DOHH2 (cell line): ENCODE data around the gene PIGH.

ENCODE experiments used
- H3F3A ChIP-seq: fragments of 200-600 bp; sonication (generic), shearing (Covaris generic); 2 replicates; pipeline ENCODE4 v1.6.0; 2016; ENCODE audit warnings: antibody characterized with exemption, mild to moderate bottlenecking; ENCODE audit not compliant: control insufficient read depth, insufficient read depth
- H3K27ac ChIP-seq: fragments of 200-600 bp; sonication (generic); 2 replicates; pipeline ENCODE4 v1.5.1; 2014; ENCODE audit warnings: low read depth, mild to moderate bottlenecking, low read length, moderate library complexity
- H3K27me3 ChIP-seq: fragments of 200-600 bp; sonication (generic); 2 replicates; pipeline ENCODE4 v1.6.1; 2014; ENCODE audit warnings: mild to moderate bottlenecking, low read length, mixed read lengths; ENCODE audit not compliant: control insufficient read depth
- H3K36me3 ChIP-seq: fragments of 200-600 bp; sonication (generic); 2 replicates; pipeline ENCODE4 v1.6.1; 2014; ENCODE audit warnings: mild to moderate bottlenecking, low read length, moderate library complexity, mixed read lengths; ENCODE audit not compliant: control insufficient read depth
- H3K4me1 ChIP-seq: fragments of 200-600 bp; sonication (generic); 2 replicates; pipeline ENCODE4 v1.6.1; 2014; ENCODE audit warnings: mild to moderate bottlenecking, low read length, mixed read lengths; ENCODE audit not compliant: control insufficient read depth
- H3K4me2 ChIP-seq: fragments of 200-600 bp; sonication (generic); 2 replicates; pipeline ENCODE4 v1.6.0; 2014; ENCODE audit warnings: mild to moderate bottlenecking, low read length, moderate library complexity
- H3K4me3 ChIP-seq: fragments of 200-600 bp; sonication (generic); 2 replicates; pipeline ENCODE4 v1.5.1; 2014; ENCODE audit warnings: mild to moderate bottlenecking, low read length, mixed read lengths
- H3K79me2 ChIP-seq: fragments of 200-600 bp; sonication (generic); 2 replicates; pipeline ENCODE4 v1.6.1; 2014; ENCODE audit warnings: mild to moderate bottlenecking, low read length, mixed read lengths; ENCODE audit not compliant: control insufficient read depth
- H3K9me2 ChIP-seq: fragments of 200-600 bp; sonication (generic); replicated peaks from 2 replicates; pipeline ENCODE4 v1.6.1; 2014; ENCODE audit warnings: mild to moderate bottlenecking, low read length, mixed read lengths; ENCODE audit not compliant: control insufficient read depth
- H3K9me3 ChIP-seq: fragments of 200-600 bp; sonication (generic); 2 replicates; pipeline ENCODE4 v1.6.1; 2014; ENCODE audit warnings: antibody characterized with exemption, low read length, mixed read lengths; ENCODE audit not compliant: control insufficient read depth, insufficient read depth
- H4K20me1 ChIP-seq: fragments of 200-600 bp; sonication (generic); 2 replicates; pipeline ENCODE4 v1.6.0; 2014; ENCODE audit warnings: low read depth, mild to moderate bottlenecking, antibody characterized with exemption, low read length, moderate library complexity; ENCODE audit not compliant: control insufficient read depth, insufficient read depth
- EZH2phosphoT487 ChIP-seq: fragments of 200-600 bp; sonication (generic); IDR thresholded peaks from 2 replicates; pipeline ENCODE4 v1.6.1; 2017; ENCODE audit warnings: borderline replicate concordance, mild to moderate bottlenecking, antibody characterized with exemption, low read length, moderate library complexity, mixed read lengths
- TF ChIP-seq, protein P1 (sequence below): fragments of 200-600 bp; sonication (generic); IDR thresholded peaks from one replicate; pipeline ENCODE4 v1.5.1; 2014; ENCODE audit warnings: antibody characterized with exemption, mild to moderate bottlenecking, low read depth, low read length; ENCODE audit not compliant: poor library complexity, severe bottlenecking

PIGH gene

DNA sequence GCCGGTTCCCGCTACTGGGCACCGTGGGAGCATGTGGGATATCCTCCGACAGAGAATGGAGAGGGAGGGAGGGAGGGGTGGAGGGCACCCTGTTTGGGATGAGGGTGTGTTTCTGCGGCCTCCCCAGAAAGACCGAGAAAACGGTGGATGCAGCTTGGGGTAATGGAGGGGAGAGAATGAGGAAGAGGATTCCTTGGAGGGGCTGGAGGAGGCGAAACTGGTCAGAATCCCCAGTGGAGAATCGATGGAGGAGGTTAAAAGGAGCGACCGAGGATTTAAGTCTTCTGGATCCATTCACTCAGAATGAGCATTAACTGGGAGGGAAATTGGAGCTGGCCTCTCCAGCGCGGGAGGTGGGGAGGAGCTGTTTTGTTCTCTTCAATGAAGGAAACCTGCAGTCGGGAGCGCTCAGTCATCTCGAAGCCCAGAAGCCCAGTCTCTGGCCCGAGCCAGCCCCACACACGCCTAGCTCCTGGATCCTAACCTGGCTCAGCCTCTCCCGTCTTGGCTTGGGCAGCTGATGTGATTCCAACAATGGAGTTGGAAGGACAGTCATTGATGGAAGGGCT, 20.2 kb upstream of the PIGH start:
- no peak for TF ChIP-seq EZH2phosphoT487
- no peaks in the 10 kb centered on the region for H3K79me2 ChIP-seq
- no peaks in the 10 kb centered on the region for H3K9me3 ChIP-seq
- peaks cover 20% of the 10 kb centered on the region for H3K27me3 ChIP-seq
- peaks cover 2% of the 10 kb centered on the region; the same call in 1 of the 2 replicates for H3F3A ChIP-seq
- H3K4me2 ChIP-seq = peak overlapping the region; percentile 83
- H3K36me3 ChIP-seq = no peaks in the 10 kb centered on the region
- H4K20me1 ChIP-seq = no peaks in the 10 kb centered on the region
- no peak overlapping the region for H3K27ac ChIP-seq
- H3K4me3 ChIP-seq = peak overlapping the region; percentile 77
- peaks cover 24% of the 10 kb centered on the region for H3K4me1 ChIP-seq
- H3K9me2 ChIP-seq = no peaks in the 10 kb centered on the region

DNA sequence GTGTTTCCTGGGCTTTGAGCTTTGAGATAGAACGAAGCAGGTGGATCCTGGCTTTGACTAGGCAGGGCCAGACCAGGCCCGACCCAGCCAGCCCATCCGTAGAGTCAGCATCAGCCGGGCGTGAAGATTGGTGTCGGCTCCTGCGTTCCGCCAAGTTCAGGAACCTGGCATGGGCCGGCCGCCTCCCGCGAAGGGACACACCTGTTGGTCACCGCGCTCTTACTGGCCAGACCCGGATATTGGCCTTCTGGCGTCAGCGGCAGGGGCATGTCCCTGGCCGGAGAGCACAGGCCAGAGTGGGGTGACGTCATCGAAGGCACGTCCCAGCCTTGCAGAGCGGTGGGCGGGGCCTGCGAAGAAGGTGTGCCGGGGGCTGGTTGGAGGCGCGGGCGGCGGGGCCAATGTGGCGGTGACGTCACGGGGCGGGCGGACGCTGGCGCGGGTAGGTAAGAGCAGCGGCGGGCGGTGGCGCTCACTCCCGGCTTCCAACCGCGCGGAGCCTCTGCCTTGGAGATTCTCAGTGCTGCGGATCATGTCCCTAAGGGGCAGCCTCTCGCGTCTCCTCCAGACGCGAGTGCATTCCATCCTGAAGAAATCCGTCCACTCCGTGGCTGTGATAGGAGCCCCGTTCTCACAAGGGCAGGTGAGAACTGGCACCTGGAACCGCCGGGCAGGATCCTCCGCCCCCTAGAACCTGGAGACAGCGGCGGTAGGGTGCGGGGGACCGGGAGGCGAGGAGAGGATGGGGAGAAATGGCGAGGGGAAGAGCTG, 19.6 kb upstream of the PIGH start, which contains the start of gene ARG2:
Gene ARG2, plus strand, starts transcription at position 475 of the 771 bp plus-strand sequence. Its CDS starts 58 bp downstream, at position 533.
- TF ChIP-seq, protein P1, sequence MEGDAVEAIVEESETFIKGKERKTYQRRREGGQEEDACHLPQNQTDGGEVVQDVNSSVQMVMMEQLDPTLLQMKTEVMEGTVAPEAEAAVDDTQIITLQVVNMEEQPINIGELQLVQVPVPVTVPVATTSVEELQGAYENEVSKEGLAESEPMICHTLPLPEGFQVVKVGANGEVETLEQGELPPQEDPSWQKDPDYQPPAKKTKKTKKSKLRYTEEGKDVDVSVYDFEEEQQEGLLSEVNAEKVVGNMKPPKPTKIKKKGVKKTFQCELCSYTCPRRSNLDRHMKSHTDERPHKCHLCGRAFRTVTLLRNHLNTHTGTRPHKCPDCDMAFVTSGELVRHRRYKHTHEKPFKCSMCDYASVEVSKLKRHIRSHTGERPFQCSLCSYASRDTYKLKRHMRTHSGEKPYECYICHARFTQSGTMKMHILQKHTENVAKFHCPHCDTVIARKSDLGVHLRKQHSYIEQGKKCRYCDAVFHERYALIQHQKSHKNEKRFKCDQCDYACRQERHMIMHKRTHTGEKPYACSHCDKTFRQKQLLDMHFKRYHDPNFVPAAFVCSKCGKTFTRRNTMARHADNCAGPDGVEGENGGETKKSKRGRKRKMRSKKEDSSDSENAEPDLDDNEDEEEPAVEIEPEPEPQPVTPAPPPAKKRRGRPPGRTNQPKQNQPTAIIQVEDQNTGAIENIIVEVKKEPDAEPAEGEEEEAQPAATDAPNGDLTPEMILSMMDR = no peak
- no peak for TF ChIP-seq EZH2phosphoT487

DNA sequence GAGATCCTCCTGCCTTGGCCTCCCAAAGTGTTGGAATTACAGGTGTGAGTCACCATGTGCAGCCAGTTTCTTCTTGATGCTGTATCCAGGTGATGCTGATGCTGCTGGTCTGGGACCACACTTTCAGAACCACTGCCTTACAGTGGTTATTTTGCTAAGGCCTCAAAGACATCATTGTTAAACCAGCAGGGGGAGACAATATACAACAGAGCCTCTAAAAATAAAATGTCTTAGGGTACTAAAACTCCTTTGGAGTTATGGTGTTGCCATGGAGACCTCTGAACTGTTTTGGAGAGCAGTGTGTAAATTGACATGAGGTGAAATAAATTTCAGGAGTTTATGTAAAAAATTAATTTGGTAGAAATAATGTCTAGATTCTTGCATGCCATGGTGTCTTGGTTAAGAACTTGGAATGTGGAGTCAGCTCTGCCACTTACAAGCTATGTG, 18.6 kb upstream of the PIGH start:
- TF ChIP-seq, protein P1 = peak; percentile 70
- no peak for TF ChIP-seq EZH2phosphoT487
- Histone ChIP-seq H3K4me3 (peak overlapping the region; percentile 77), H3F3A (peaks cover 2% of the 10 kb centered on the region; the same call in 1 of the 2 replicates), H3K4me2 (peak overlapping the region; percentile 83), H3K4me1 (peaks cover 24% of the 10 kb centered on the region), H3K27ac (no peak overlapping the region), H4K20me1 (no peaks in the 10 kb centered on the region), H3K27me3 (peaks cover 23% of the 10 kb centered on the region), H3K9me3 (no peaks in the 10 kb centered on the region), H3K36me3 (no peaks in the 10 kb centered on the region), H3K79me2 (no peaks in the 10 kb centered on the region), H3K9me2 (no peaks in the 10 kb centered on the region)

More for the DNA sequence above, 19.6 kb upstream of the PIGH start, which contains the start of gene ARG2:
- H3K4me3 ChIP-seq = peak within 1 kb of the TSS; percentile 77
- peak within 1 kb of the TSS; percentile 83 for H3K4me2 ChIP-seq
- H3K27ac ChIP-seq = no peak within 1 kb of the TSS
- H3K9me3 ChIP-seq = no peaks in the 10 kb centered on the region
- peaks cover 2% of the 10 kb centered on the region; the same call in 1 of the 2 replicates for H3F3A ChIP-seq
- H3K79me2 ChIP-seq = no peaks in the 10 kb centered on the region
- H3K27me3 ChIP-seq = peaks cover 20% of the 10 kb centered on the region
- no peaks in the 10 kb centered on the region for H4K20me1 ChIP-seq
- H3K4me1 ChIP-seq = peaks cover 24% of the 10 kb centered on the region
- no peaks in the 10 kb centered on the region for H3K9me2 ChIP-seq
- H3K36me3 ChIP-seq = no peaks in the 10 kb centered on the region

DNA sequence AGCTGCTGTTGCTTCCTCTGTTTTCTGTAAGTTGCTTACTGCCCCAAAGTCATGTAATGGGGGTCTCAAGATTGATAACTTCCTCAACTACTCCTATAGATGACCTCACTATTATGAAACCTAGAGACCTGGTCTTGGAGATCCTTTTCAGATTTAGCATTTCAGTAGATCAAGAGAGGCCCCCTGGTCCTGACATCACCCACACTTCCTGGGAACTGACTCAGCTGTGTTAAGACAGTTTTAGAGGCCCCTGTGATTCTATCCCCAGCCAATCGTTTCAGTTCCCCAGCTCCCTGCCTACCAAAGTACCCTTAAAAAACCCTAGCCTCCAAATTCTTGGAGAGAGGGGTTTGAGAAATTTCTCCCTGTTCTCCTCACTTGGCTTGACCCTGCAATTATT, 10.4 kb upstream of the PIGH start:
- Histone ChIP-seq H3K27ac (no peak overlapping the region), H3K79me2 (no peaks in the 10 kb centered on the region), H3K4me3 (no peak overlapping the region), H3K27me3 (peaks cover 8% of the 10 kb centered on the region), H3F3A (no peaks in the 10 kb centered on the region), H3K9me3 (no peaks in the 10 kb centered on the region), H3K4me1 (no peaks in the 10 kb centered on the region), H3K9me2 (no peaks in the 10 kb centered on the region), H4K20me1 (no peaks in the 10 kb centered on the region), H3K36me3 (no peaks in the 10 kb centered on the region), H3K4me2 (no peak overlapping the region)
- TF ChIP-seq EZH2phosphoT487 = no peak
- TF ChIP-seq, protein P1 = no peak
